GM04504 (cell line): ENCODE results near the gene CHRNA10.

Experiments used
- DNase-seq: peaks from one replicate; pipeline ENCODE4 v3.0.0-alpha.2; 2012; ENCODE audit warnings: low read depth

The CHRNA10 gene

DNA sequence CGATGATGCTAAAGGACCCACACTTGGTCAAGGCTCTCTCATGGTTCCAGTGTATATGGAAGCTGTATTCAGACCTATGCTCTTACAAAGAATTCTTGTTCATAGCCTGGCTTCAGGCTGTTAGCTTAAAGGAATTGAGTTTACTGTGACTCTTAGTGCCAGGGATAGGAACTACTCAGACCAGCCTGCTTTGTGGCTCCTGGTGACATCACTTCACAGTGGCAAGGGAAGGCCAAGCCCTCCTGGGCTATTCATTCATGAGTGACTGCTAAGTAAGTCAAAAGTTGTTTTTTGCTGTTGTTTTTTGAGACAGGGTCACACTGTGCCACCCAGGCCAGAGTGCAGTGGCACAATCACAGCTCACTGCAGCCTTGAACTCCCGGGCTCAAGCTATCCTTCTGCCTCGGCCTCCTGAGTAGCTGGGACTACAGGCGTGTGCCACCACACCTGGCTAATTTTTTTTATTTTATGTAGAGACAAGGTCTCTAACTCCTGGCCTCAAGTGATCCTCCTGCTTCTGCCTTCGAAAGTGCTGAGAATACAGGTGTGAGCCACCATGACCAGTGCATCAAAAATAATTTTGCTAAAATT lies 39.0 kb downstream of the CHRNA10 start:
- DNase-seq = no peak

DNA sequence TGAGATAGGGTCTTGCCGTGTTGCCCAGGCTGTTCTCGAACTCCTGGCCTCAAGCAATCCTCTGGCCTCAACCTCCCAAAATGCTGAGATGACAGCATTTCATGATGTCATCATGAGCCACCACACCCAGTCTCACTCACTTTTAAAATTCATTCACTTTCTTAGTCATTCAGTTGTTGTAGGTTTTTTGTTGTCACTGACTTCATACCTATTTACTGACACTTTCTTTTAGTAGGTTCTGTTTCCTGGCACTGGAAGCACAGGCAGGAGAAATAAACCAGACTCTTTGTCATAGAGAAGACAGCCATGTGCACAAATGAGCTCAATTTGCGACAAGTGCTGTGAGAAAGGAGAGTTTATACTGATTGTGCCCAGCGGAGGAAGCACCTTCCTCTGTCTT lies 39.9 kb downstream of the CHRNA10 start:
- no peak for DNase-seq

GRCh38 chr11:3627291-3627690 lies 43.9 kb downstream of the CHRNA10 start:
- DNase-seq = peak; percentile 43

GRCh38 chr11:3626250-3626960 lies 44.8 kb downstream of the CHRNA10 start:
- DNase-seq = no peak

DNA sequence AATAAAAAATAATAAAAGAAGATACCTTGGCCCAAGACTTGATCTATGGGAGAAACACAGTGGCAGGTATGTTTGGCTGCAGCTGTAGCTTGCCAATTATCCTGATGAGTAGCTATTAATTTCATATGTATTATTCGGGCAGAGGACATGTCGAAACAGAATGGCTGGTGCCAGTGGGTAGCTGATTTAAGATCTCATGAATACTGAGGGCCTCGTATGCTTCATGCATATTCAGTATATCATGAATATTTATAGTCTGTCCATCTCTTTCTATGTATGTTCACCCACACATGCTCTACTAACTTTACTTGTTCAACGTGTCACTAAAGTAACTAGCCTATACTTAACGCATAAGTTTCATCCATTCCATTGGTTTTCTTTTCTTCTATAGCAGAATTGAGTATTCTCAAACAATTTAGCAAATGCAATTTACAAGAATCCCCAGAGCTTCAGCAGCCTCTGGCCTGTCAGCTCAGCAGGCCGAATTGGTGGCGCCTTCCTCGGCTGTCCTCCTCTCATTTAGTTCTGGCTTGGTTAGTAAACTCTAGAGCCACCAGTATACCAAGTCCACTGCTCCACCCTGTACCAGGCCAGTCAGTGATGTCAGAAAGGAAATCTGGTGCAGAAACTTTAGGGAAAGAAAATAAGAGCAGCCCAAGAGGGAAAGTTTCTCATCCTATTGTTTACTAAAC lies 47.3 kb downstream of the CHRNA10 start:
- DNase-seq = no peak

DNA sequence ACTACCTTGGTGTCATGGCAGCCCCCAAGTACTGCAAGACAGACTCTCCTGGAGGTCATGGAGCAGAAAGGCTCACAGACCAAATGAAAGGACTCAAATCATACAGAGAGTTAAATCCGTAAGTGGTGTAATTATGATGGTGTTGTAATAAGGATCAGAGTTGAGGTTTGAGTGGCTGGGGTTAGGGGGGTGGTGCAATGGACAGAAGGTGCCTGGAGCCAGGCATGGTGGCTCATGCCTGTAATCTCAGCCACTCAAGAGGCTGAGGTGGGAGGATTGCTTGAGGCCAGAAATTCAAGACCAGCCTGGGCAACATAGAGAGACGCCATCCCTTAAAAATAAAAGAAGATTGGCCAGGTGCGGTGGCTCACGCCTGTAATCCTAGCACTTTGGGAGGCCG lies 48.1 kb downstream of the CHRNA10 start:
- no peak for DNase-seq

DNA sequence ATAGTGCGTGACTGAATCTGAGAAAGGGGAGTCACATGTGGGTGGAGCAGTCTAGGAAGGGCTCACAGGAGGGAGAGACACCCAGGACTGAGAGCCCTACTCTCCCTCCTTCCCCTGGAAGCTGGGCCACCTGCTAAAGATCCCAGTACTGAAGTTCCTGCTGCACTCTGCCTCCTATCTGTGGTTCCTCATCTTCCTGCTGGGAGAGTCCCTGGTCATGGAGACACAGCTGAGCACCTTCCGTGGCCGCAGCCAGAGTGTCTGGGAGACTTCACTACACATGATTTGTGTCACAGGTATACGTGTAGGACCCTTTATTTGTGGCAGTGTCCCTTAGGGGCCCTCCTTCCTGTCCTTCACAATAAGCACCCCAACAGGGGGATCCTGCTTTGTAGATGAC lies 48.7 kb downstream of the CHRNA10 start:
- DNase-seq = no peak

GRCh38 chr11:3617990-3618389 lies 53.2 kb downstream of the CHRNA10 start:
- DNase-seq = no peak

- DNase-seq = no peak
Observed at GRCh38 chr11:3616721-3617460, 54.3 kb downstream of the CHRNA10 start.

DNA sequence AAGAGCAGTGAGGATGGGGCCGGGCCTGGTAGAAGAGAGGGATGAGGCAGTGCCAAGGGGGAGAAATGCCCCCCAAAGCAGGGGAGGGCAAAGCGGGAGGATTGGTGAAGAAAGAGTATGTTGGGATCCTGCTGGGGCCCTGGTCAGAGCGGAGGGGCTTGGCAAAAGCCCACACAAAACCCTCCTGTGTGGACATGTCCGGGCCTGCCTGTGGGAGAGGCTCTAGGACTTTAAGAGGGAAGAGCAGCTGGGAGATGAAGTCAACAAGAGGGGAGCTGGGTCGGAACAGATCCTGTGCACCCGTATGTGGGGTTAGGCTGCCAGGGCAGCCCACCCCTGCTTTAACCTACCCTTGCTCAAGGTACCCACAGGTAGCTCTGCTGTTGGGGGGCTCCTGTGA lies 55.2 kb downstream of the CHRNA10 start:
- no peak for DNase-seq
